ENCODE measurements around the gene ETS1. TPM values are rescaled to one million over a fixed set of nuclear protein-coding genes. Genes with fewer than 3 reads are reported as not detected.

The ETS1 gene
- total RNA-seq, 2 experiments from 2014 or later: 203 to 466 TPM

DNA sequence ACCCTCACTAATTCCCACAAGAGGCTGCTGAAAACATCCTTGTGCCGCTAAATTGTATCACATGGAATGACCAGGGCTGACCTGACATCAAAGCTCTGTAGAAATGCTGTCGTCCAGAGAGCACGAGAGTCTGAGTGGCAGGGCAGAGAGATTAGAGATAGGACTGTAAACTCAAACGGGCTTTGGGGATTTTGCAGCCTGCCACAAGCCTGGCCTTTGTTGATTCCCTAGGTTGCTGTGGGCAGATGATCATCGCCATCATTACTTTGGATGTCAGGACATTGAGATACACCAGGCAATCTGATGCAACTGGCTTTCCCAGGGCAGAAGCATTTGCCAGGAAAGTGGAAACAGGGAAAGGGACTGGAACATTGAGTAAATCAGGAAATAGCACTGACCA lies 131.6 kb downstream of the ETS1 start:
- intact Hi-C loops (cut with micrococcal nuclease; ENCODE audit: unreplicated experiment): no loop called here
- Histone ChIP-seq H3K79me2 (ENCODE audit: insufficient read depth, low read depth, low read length) (no peaks in the 10 kb centered on the region), H3K36me3 (ENCODE audit: insufficient read depth, low read length) (peaks cover 73% of the 10 kb centered on the region), H3K9me2 (ENCODE audit: insufficient read depth, low read length) (no peaks in the 10 kb centered on the region), H3K9me3 (ENCODE audit: low read length) (no peaks in the 10 kb centered on the region), H3K4me3 (ENCODE audit: low read depth, low read length, poor library complexity, severe bottlenecking) (no peak overlapping the region), H3K4me1 (ENCODE audit: insufficient read depth, low read length, poor library complexity, severe bottlenecking) (no peaks in the 10 kb centered on the region), H2AFZ (ENCODE audit: low read length) (no peak overlapping the region), H4K20me1 (ENCODE audit: insufficient read depth, low read length) (no peaks in the 10 kb centered on the region), H3K4me2 (ENCODE audit: low read length) (no peak overlapping the region), H3K27ac (ENCODE audit: low read depth, low read length, poor library complexity, severe bottlenecking) (no peak overlapping the region)
- no TSS peak for BruUV-seq (replicated peaks)
- TF ChIP-seq CTCF (conservative IDR thresholded peaks at IDR 0.05; ENCODE audit: low read length) (no peak), EZH2phosphoT487 (IDR thresholded peaks at IDR 0.05; ENCODE audit: borderline replicate concordance, low read depth, low read length) (no peak)
- POLR2A ChIA-PET: no interaction called here
- CTCF ChIA-PET (ENCODE audit: unreplicated experiment): no interaction called here
- no peak for DNase-seq (ENCODE audit: low spot score)

DNA sequence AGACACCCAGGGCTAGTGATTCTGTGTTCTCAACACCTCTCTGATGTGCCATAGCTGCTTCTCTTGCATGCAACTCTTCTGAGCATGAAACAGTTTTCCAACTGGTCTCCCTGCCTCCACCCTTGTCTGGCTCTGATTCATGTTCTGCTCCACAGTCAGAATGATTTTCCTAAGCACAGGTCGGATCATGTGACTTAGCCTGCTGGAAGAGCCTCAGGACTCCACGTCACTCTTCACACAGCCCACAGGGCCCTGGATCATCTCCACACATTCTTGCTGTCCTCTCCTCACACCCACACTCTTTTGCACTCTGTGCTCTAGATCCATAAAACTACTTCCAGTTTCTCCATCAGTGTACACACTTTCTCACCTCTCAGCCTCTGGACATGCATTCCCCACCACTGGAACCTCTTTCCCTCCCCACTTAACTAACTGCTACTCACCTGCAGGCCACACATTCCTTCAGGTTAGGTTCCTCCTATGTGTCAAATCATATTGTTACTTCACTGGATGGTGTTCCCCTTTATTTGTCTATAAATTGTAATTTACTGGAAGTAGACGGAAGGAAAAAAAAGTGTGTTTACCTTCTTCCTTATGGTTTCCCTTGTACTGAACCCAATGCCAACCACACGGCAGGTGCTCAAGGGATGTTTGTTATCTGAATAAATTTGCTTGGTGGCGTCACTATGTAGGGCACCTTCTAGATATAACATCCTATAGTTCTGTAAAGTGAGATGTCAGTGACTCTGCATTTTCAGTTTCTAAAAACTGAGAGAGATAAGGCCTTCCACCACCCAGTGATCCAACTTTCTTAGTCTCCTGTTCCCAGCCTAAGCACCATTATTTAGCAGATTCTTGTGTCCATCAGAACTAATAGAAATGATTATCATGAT lies 133.7 kb downstream of the ETS1 start:
- ChIA-PET POLR2A (interaction anchor here (1.0 to 1.1 kb wide), 2 partner anchors 40 to 94 kb away, joined by 3 to 5 read pairs; no protein-coding TSS in a partner anchor), CTCF (ENCODE audit: unreplicated experiment) (no interaction called here)
- BruUV-seq (replicated peaks): TSS peak; percentile 16
- H3K9me3 ChIP-seq (ENCODE audit: low read length): no peaks in the 10 kb centered on the region
- H3K36me3 ChIP-seq (ENCODE audit: insufficient read depth, low read length): peaks cover 53% of the 10 kb centered on the region
- no peaks in the 10 kb centered on the region for H3K4me1 ChIP-seq (ENCODE audit: insufficient read depth, low read length, poor library complexity, severe bottlenecking)
- no peaks in the 10 kb centered on the region for H4K20me1 ChIP-seq (ENCODE audit: insufficient read depth, low read length)
- H3K79me2 ChIP-seq (ENCODE audit: insufficient read depth, low read depth, low read length): no peaks in the 10 kb centered on the region
- no peak overlapping the region for H3K4me3 ChIP-seq (ENCODE audit: low read depth, low read length, poor library complexity, severe bottlenecking)
- H3K9me2 ChIP-seq (ENCODE audit: insufficient read depth, low read length): no peaks in the 10 kb centered on the region
- no peak for DNase-seq (ENCODE audit: low spot score)
- TF ChIP-seq EZH2phosphoT487 (IDR thresholded peaks at IDR 0.05; ENCODE audit: borderline replicate concordance, low read depth, low read length): no peak
- no peak for TF ChIP-seq CTCF (conservative IDR thresholded peaks at IDR 0.05; ENCODE audit: low read length)
- H3K27ac ChIP-seq (ENCODE audit: low read depth, low read length, poor library complexity, severe bottlenecking): no peak overlapping the region
- no peak overlapping the region for H2AFZ ChIP-seq (ENCODE audit: low read length)
- H3K4me2 ChIP-seq (ENCODE audit: low read length): no peak overlapping the region
- intact Hi-C loops (cut with micrococcal nuclease; ENCODE audit: unreplicated experiment): loop anchor here (5.0 kb wide), 1 partner anchor 161 kb away; no protein-coding TSS in a partner anchor
